Gastrocnemius medialis (tissue), 4 donors: ENCODE data around the gene PADI4. TPM values are rescaled to one million over a fixed set of nuclear protein-coding genes. Genes with fewer than 3 reads are reported as not detected.

Experiments
- ATAC-seq, 2 donors: fragments of 150-250 bp; one replicate each; pipeline ENCODE4 v1.9.1; 2016
- DNase-seq, 2 donors: peaks; one replicate each; pipeline ENCODE4 v3.0.0-alpha.2; 2019
- H3K27ac ChIP-seq, 4 donors: fragments of 200-600 bp; sonication (generic); 1 replicate in 1 of 4; 2 replicates in 3 of 4; pipeline ENCODE4 v1.5.1; 2016 to 2018; ENCODE audit warnings: mild to moderate bottlenecking in 2 of 4, moderate library complexity in 1 of 4
- H3K27me3 ChIP-seq, 3 donors: fragments of 200-600 bp; sonication (generic) in 2 of 3; 1 replicate in 1 of 3; 2 replicates in 2 of 3; pipeline versions ENCODE4 v1.5.1 to v1.6.0; 2016 to 2019; ENCODE audit warnings: mild to moderate bottlenecking in 1 of 3, moderate library complexity in 1 of 3
- H3K36me3 ChIP-seq, 2 donors: fragments of 200-600 bp; sonication (generic) in 1 of 2; one replicate each; pipeline ENCODE4 v1.5.1; 2017 to 2018
- H3K4me1 ChIP-seq, 2 donors: fragments of 200-600 bp; sonication (generic) in 1 of 2; one replicate each; pipeline ENCODE4 v1.5.1; 2016 to 2017; ENCODE audit warnings: mild to moderate bottlenecking in 2 of 2
- H3K4me3 ChIP-seq, 4 donors: fragments of 200-600 bp; sonication (generic) in 3 of 4; 1 replicate in 1 of 4; 2 replicates in 3 of 4; pipeline ENCODE4 v1.5.1; 2016 to 2019; ENCODE audit warnings: mild to moderate bottlenecking in 2 of 4
- H3K9me3 ChIP-seq, 3 donors: fragments of 200-600 bp; sonication (generic) in 2 of 3; 1 replicate in 1 of 3; 2 replicates in 2 of 3; pipeline ENCODE4 v1.5.1; 2016 to 2019
- CTCF ChIP-seq, 5 experiments: fragments of 450-650 bp in 3 of 5; fragments of 200-600 bp in 2 of 5; sonication (generic) in 2 of 5; IDR thresholded peaks in 4 of 5; conservative IDR thresholded peaks in 1 of 5; 1 replicate in 4 of 5; 2 replicates in 1 of 5; pipeline ENCODE4 v1.5.1; 2016 to 2019; ENCODE audit warnings: antibody characterized with exemption in 5 of 5, mild to moderate bottlenecking in 3 of 5, moderate library complexity in 3 of 5
- POLR2A ChIP-seq, 2 donors: fragments of 450-650 bp; IDR thresholded peaks; one replicate each; pipeline ENCODE4 v1.6.1; 2017; ENCODE audit warnings: antibody characterized with exemption in 2 of 2, mild to moderate bottlenecking in 2 of 2, moderate library complexity in 2 of 2
- in situ Hi-C, 4 donors: fragments of 200-750 bp; cut with MboI; loops; one replicate each; pipeline versions ENCODE4 v1.15.0 to v1.8.0; 2017; ENCODE audit warnings: low sequenced_read_pairs in 4 of 4
- intact Hi-C: fragments of 100-400 bp; cut with DNase I; formaldehyde crosslinking; loops from one replicate; pipeline ENCODE4 v1.15.1; 2023; ENCODE audit warnings: low total_unique reads
- total RNA-seq, 4 donors: library from RNA; depleted of rRNA; stranded (reverse); fragments of >200 nt; gene quantifications; one replicate each; pipeline versions ENCODE4 v1.1.0 to v1.2.3, GENCODE V29; 2016

PADI4 gene
- total RNA-seq, 4 donors from 2014 or later: not detected

- Histone ChIP-seq H3K4me1 (no peaks in the 10 kb centered on the region), H3K27ac (no peak overlapping the region), H3K36me3 (no peaks in the 10 kb centered on the region), H3K9me3 (no peaks in the 10 kb centered on the region), H3K4me3 (no peak overlapping the region), H3K27me3 (peaks cover 16 to 22% (median 20%) of the 10 kb centered on the region in 3 donors)
- no peak for TF ChIP-seq POLR2A (IDR thresholded peaks at IDR 0.05)
- TF ChIP-seq CTCF (IDR thresholded peaks at IDR 0.05 in 4 of 5, conservative IDR thresholded peaks at IDR 0.05 in 1 of 5): no peak
- in situ Hi-C loops: no loop called here
- DNase-seq (no peak), ATAC-seq (no peak)
- intact Hi-C loops: no loop called here
Observed at GRCh38 chr1:17306921-17307320, 1.1 kb upstream of the PADI4 start.

GRCh38 chr1:17307329-17307728, 668 bp upstream of the PADI4 start:
- peaks cover 16 to 22% (median 21%) of the 10 kb centered on the region in 3 donors for H3K27me3 ChIP-seq
- H3K4me3 ChIP-seq: no peak overlapping the region
- TF ChIP-seq POLR2A (IDR thresholded peaks at IDR 0.05): no peak
- TF ChIP-seq CTCF (IDR thresholded peaks at IDR 0.05 in 4 of 5, conservative IDR thresholded peaks at IDR 0.05 in 1 of 5): no peak
- DNase-seq (no peak), ATAC-seq (no peak)
- in situ Hi-C loops: no loop called here
- no peaks in the 10 kb centered on the region for H3K4me1 ChIP-seq
- no peak overlapping the region for H3K27ac ChIP-seq
- no peaks in the 10 kb centered on the region for H3K36me3 ChIP-seq
- intact Hi-C loops: no loop called here
- no peaks in the 10 kb centered on the region for H3K9me3 ChIP-seq

- Histone ChIP-seq H3K4me1 (no peaks in the 10 kb centered on the region), H3K9me3 (no peaks in the 10 kb centered on the region), H3K27me3 (peaks cover 16 to 22% (median 21%) of the 10 kb centered on the region in 3 donors), H3K4me3 (no peak overlapping the region), H3K36me3 (no peaks in the 10 kb centered on the region), H3K27ac (no peak overlapping the region)
- in situ Hi-C loops: no loop called here
- no peak for TF ChIP-seq POLR2A (IDR thresholded peaks at IDR 0.05)
- no peak for TF ChIP-seq CTCF (IDR thresholded peaks at IDR 0.05 in 4 of 5, conservative IDR thresholded peaks at IDR 0.05 in 1 of 5)
- intact Hi-C loops: no loop called here
- ATAC-seq (no peak), DNase-seq (no peak)
Observed at GRCh38 chr1:17308593-17308992, 596 bp downstream of the PADI4 start.

- Histone ChIP-seq H3K27ac (no peak overlapping the region), H3K4me3 (no peak overlapping the region), H3K36me3 (no peaks in the 10 kb centered on the region), H3K9me3 (no peaks in the 10 kb centered on the region), H3K4me1 (no peaks in the 10 kb centered on the region), H3K27me3 (peaks cover 16 to 22% (median 21%) of the 10 kb centered on the region in 3 donors)
- intact Hi-C loops: no loop called here
- DNase-seq: no peak
- TF ChIP-seq CTCF (IDR thresholded peaks at IDR 0.05 in 4 of 5, conservative IDR thresholded peaks at IDR 0.05 in 1 of 5) (no peak), POLR2A (IDR thresholded peaks at IDR 0.05) (no peak)
- no peak for ATAC-seq
- in situ Hi-C loops: no loop called here
Observed at GRCh38 chr1:17309426-17310067, 1.6 kb downstream of the PADI4 start.
